Activated T-helper 9 cell treated with anti-CD3 and anti-CD28 coated beads, Interleukin-2, amount 50 U/mL, for 16 hours (primary cell): Measurements from ENCODE around the gene FILIP1L.

Experiments
- DNase-seq: peaks from one replicate; pipeline ENCODE4 v3.0.0-alpha.2; 2020; ENCODE audit warnings: low read depth

The FILIP1L gene

DNA sequence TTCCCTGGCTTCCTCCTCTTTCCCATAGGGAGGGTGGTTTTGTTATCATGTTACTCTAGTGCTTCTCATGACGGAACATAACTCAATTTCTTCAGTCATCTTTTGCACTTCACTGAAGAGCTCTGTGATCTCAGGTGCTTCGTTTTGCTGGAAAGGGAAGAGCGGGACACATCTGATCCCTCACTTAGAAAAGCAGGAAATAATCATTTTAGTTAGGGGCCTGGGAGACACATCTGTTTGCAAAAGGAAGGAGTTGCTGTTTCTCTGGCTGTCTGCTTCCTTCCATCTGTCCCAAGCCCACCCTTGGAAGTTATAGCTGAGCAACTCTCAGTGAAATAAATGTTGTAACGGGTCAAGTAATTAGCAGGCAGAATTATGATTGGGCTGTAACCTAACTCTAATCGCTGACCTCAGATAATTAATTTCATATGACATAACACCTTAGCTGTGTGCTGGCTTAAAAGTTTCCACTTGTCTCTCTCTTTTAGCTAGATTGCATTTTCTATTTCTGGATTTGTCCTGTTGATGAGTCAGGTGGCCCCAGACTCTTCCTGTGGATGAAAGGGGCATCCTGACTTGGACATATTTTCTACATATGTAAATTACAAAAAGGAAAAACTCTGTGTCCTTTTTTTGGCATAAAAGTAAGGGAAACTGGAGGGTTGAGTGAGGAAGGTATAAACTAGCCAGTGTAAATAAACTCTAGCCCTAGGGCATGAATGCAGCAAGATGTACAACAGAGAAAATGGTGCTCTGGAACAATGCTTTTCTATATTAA lies 11.0 kb upstream of the FILIP1L start:
- DNase-seq: no peak

DNA sequence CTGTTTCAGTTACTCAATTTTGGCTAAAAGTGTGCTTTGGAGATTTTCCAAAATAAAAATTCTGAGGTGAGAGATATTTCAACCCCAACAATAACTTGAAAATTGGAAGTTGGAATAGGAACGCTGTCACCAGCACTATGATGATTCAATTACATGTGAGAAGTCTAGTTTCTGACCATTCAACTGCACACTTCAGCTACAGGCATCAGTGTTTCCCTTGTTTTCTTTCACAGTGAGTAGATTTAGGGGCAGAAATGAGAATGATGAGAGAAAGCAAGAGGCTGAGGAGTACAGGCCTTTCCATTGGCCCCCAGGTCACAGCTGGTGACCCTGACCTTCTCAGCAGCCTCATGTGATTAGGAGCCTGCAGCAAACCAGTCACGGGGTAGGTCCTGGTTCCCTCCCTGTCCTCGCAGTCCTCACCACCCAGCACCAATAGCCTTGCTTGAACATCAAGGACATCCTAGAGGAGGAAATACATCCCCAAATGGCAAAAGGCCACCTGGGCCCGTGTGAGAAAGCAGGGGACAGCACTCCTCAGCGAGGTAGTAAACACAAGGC lies 10.0 kb upstream of the FILIP1L start:
- DNase-seq: no peak

DNA sequence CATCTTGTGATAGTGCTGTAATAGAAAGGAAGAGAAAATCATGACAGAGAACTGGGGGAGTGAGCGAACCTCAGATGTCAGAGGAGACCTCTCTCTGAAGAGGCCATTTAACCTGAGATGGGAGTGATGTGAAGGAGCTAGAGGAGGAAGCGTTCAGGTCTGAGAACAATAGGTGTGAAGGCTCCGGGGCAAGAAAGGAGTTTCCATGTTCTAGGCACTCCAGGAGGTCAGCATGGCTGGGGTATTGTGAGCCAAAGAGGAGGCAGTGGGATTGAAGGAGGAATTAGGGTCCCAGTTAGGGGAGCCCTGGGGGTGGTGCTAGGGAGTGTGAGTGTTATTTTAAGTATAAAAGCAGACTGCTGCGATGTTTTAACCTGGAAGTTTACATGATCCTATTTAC lies 8.8 kb upstream of the FILIP1L start:
- DNase-seq: no peak

DNA sequence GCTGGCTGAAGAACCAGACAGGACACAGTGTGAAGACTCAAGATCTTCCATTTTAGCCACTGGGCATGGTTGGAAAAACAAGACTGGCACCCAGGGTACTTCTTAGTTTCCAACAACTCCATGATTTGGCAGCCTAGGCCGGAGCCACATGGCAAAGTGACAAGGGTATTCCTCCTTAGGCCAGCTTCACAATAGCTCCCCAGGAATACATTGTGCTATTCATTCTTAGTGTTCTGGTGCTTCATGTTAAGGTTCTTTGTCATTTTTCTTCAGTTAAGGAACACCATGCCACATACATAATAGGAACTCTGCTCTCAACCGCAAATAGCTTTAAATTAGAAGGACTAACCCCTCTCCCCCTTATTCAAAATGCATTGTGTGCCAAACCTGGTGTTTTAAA lies 8.0 kb upstream of the FILIP1L start:
- DNase-seq: no peak

DNA sequence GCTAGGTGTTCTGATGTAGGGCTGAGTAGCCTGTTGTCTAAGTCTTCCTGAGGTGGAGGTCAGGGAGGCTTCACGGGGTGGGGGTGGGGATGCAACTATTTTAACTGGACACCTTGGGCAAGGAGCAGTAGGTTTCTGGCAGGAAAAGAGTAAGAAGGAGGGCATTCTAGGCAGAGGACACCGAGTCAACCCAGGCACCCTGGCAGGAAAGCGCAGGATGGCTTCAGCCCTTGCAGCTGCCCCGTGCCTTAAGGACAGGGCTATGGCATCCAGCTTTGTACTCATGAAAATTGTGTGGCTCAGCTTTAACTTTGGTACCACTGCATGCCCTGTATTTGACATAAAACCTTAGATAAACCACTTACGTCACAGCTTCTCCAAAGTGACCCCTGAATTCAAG lies 6.4 kb upstream of the FILIP1L start:
- no peak for DNase-seq

DNA sequence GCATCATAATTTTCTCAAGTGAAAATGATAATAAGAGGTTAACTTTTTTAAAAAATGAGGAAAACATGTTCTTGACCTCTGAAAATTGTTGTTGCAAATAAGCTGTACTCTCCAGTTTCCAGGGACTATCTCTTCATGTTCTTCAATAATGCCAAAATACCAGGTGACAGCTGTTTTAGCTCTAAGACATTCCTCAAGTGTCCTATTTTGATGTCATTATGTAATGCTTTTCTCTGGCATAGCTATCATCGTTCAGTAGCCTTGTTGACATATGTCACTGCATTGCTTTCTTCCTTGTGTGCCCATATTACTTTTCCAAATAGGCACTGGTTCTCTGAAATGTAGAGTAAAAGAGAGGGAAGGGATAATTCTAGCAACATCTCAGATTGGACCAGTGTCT lies 5.7 kb upstream of the FILIP1L start:
- no peak for DNase-seq

DNA sequence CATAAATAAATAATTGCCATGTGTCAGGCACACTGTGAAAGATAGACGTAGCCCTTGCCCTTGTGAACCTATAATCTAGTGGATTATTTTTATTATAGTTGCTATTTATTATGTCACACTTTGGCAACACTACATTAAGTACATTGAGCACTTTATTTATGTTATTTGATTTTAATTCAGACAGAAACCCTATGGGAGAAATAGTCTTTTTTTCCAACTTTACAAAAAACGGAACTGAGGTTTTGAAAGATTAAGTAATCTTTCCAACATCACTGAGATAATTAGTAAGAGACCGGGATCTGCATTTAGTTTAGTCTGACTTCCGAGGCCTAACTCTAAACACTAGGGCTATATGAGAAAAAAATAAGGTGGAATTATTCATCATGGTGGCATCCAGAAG lies 2.8 kb upstream of the FILIP1L start:
- DNase-seq: no peak

DNA sequence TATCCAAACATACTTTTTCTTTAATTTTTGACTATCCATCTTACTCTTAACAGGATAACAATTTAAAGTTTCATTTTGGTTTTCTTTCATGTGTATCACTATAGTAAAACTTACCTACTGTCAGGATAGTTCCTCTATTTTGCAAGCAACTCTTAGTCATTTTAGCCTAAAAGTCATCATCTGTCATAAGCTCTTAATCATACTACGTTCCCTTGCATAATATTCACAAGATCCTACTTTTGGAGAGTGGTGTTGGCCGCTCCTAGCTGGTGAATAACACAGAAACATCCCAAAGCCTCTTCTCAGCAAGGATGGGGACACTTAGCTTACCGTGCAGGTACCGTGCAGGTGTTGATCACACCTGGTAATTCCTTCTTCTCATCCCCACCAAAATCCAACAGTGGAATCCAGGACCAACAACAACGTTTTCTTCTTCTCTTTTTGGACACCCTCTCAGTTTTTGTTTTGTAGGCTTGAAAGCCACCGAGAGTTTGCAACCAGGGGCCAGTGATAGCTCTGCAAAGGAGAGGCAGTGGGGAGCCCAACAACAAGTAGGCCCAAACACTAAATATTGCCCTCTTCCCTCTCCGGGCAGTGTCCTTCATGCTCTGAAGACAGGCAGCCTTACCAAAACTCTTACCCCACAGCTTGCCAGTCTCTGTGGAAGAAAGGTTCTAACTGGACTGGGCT lies 433 bp downstream of the FILIP1L start:
- no peak for DNase-seq

DNA sequence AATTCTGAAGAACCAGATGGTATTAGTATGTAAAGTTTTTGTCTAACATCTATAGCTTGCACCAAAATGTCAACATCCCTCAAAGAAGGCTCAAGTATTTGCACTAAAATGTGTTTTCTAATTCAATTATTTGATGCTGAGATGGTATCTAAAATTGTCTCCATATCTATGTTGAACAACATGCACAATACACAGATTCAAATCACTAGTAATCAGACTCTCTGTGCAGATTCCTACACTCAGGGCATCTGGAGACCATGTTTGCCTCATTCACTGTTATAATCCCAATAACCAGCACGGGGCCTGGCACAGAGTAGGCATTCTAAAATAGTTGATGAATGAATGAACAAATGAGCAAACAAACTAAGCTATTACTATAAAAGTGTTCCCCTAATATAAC lies 2.6 kb downstream of the FILIP1L start:
- no peak for DNase-seq

DNA sequence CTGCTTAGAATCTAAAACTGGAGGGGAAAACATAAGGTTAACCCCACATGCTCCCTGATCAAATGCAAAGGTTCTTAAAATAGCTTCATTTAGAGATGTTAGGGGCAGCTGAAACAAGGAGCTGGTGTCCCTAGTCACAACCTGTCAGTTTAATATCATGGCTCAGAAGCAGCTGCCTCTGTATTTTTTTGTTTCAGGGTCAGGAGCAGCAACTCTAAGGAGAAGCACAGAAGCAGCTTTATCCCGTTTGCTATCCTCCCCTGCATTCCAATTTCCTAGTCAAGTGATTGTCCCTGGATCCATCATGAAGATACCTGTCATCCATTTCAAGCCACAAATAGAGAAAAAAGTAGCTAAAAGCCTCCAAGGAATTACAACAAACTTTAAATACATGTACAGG lies 4.1 kb downstream of the FILIP1L start:
- no peak for DNase-seq

DNA sequence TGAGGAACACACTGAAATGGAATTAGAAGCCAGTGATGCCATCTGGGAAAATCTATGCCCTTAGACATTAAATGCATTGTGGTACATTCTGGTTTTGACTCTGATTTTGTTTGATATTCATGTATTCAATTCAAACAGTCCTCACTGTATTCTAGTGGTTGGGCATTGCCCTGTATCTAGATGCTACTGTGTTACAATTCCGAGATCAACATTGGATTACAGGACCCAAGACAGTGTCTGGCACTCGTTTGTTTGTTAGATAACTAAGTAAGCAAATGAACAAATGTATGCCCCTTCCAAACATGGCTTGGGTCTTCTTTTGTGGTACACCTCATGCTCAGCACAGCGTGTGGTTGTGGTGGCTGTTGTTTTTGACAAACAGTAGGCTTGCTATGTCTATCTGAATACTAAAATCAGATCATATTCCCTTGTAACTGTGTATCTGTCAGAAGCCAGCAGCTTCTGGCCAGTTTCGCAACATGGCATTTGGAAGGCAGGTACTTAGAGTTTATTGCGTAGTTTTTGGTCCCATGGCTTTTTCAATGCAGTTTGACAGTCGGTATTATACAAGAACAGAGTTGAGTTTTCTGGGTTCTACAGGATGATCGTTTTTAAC lies 5.7 kb downstream of the FILIP1L start:
- no peak for DNase-seq

DNA sequence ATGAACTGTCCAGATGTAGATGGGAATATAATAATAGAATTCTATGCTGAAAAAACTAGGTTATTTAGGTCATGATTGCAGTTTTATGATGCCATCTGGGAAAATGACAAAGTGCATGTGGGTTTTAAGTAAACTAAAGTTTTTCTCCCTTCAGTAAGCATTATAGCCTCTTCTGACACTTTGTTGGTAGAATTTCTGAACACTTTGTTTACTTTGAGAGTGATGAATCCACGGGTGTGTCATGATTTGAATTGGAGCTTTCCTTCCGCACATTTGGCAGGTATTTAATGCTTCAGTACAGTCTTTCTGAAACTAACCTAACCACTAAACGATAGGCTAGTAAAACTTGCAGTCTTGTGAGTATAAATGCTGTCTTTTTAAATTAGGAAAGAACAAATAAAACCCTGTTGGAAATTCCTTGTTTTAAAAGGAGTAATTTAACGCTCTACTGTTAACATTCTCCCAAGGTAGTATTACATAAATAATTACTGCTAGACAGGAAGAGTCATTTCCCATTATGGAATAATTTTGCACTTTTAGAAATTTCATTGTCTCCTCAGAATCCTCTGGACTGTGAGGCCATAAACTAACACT lies 7.0 kb downstream of the FILIP1L start:
- DNase-seq: no peak

DNA sequence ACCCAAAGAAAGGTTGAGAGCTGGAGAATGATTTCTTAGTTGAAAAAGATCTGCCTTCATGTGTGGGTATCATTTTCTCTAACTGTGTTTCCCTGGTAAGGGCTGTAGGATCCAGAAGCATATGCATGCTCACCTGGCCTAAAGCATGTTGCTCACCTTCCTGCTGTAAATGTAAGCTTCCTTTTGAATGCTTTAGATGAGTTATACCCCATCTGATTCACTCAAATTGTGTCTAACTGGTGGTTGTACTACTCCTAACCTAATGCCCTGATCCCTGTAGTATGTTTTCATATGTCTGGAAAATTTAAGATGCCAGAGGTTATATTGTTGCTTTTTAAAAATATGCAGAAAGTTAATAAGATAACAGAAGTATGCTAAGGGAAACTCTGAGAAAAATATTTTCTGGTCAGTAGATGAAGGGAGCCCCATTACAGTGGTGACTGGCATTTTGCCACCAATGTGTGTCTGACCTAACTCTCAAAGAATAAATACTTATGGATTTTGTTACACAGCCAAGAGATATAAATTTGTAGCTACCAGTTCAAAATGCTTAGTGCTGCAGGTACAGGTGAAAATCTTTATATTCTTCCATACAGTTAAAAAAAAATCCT lies 7.7 kb downstream of the FILIP1L start:
- no peak for DNase-seq

DNA sequence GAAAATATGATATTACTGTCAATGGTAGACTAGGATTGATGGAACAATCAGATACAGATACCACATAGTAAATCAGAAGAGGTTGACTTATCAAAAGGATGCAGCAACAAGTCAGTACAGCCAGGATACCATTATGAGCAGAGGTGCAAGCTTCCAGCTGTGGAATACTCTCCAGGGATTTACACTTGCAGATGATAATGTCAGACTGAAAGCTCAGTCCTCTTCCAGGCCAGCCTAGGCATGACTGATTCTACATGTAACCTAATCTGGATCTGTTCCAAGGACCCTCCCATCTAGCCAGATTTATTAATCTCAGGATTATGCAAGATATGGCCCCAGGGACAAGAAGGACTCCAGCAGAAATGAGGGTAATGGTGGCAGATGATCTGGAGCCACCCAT lies 8.2 kb downstream of the FILIP1L start:
- DNase-seq: no peak

DNA sequence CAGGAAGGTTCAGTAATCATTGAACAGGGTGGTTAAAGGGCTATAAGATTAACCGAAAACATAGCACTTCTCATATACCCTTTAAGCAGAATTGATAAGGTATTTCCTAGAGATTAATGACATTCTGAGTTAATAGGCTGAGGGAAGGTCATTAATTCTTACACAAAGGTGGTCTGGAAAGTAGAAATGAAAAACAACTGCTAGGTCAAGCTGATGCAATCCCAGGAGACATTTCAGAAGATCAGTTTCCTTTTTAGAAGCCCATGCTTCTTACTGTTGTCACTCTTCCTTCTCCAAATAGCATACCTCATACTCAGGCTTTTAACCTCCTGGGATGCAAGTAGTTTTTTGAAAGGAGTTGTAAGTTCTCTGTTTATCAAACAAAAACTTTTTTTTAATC lies 8.8 kb downstream of the FILIP1L start:
- DNase-seq: no peak

DNA sequence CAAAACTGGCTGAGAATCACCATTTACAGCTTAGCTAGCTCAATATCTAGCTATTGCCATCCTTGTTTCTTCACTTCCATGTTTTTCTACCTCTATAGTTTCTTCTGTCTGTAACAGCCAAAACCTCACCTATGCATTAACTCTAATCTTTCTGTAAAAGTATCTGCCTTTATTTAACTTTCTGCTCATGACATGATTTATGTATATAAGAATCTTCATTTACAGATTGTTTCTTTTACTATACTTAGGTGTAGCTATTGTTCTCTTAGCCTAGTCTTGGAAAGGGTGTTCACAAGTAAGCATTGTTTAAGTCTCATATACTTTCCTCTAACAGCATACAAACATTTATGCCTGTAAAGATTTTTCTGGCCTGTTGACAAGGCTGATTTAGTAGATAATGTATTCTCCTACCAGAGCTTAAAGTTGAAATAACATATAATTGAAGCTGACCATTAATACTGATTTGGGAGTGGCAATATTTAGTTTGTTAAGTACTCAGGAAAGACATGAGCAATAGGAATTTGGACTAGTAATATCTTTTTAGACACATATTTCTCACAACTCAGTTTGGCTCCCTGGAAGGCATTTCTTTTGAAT lies 9.4 kb downstream of the FILIP1L start:
- DNase-seq: no peak

DNA sequence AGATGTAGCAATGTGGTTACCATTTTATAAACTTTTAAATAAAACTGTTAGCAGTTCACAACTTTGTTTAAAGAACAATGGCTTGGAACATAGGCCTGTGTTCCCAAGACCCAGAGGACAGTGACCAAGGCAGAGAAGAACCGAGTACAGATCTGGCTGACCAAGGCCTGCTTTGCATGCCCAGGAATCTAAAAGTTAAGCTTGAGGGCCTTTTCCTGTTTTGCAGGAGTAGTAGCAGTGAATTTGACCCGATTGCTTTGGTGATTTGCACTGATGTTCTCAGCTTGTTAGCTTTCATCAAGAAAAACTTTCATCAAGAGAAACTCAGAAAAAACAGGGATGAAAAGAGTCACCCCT lies 9.9 kb downstream of the FILIP1L start:
- DNase-seq: no peak

DNA sequence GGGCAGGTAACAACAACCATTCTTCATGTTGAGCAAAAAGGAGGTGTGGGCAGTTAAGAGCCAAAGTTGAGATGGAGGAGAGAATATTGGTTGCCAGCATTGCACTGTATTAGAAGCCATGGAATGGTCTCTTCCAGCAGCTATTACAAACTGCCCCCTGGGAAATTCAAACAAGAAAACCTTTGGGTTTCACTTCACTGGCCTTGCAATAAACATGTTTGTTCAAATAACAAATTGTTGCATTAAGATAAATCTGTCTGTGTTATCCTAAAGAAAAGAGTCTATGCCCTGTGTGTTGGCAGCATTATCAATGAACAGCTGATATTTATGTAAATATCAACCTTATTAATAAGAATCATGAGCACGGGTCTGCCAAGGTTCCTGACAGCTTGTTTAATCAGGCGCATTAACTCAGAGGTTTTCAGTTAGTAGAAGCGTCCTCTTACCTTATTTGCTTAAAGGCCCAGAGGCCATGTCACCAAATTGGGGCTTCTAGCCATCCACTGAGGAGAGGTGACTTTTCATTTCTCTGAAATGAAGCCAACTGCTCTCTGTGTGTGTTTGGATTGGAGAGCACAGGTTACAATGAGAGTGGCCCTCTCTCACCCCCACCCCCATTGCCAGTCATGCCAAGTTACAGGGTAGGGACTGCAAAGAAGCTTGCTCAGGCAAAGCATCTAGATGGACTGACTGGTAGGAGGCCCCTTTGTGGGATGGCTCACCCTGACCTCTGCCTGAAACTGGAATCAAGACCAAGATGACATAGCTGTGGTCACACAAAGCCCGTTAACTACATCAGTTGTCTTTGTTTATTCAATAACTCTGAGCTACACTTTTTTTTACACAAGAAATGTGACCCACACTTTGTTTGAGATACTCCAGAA lies 10.5 kb downstream of the FILIP1L start:
- no peak for DNase-seq

DNA sequence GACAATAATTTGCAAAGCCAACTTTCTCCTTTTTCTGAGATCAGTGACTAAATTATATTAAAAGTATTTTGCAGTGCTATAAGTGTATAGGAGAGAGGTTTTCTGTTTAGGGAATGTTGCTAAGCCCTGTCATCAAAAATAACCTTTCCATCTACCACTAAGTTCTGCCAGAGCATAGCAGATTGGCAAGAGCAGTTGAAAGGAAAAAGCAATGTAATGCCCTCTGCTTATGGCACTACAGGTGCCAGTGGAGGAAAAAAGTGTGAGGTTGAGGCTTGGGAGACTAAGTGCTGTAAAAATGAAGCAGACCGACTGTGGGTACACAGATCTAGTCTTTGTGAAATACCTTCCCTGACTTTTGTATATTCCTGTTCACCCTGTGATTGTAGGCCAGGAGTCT lies 11.5 kb downstream of the FILIP1L start:
- no peak for DNase-seq

DNA sequence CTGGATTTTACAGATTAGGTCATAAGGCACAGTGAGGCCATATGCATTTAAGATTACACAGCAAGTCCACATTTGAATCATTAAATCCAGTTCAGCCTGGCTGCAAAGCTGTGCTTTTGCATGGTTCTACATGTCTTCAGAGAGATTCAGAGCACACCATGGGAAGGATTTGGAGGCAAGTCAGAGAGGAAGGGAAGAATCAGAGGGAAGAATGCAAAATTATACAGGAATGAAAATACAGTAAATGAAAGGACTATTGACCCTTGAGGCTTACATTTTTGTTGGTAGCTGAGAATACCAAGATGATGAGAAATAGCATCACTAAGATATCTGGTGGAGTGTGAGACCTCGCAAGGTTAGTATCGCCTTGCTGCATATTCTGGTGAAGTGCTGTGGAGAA lies 13.9 kb downstream of the FILIP1L start:
- no peak for DNase-seq

DNA sequence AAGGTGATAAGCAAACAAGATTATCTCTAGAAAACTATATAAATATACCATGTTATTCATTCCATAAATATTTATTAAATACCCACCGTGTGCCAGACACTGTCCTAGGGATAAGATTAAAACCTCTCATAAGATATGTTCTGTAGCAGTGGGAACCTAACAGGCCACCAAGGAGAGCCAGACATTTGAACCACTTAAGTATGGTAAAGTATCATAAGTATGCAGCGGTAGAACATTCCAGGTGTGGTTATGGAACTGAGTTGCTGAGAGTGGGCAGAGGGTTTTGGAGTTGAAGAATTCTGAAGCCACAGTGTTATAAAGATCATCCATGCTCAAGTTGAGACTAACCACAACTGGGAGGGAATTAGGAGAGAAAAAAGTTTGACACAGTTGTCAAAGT lies 14.7 kb downstream of the FILIP1L start:
- DNase-seq: no peak
